ENCODE data around the gene IL1RAPL1.

DNA sequence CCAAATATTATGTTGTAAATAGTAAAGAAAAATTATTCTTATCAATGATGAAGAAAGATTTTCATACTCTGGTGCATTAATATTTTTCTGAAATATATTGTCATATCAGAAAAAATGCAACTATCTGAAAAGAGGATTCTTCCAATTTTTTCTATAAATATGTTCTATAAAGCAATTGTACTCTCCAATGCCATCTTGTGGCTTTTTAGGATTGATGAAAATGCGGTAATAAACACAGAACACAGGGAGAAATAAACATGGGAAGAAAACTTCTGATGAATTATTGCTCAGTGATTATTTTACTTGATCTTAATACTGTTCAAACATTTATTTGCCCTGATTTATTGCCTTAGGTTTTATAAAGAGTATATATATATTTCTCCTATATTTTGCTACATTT lies 215.4 kb downstream of the IL1RAPL1 start:
- TF ChIP-seq CTCF (IDR thresholded peaks at IDR 0.05; ENCODE audit: low read depth, low read length) (no peak), POLR2A (IDR thresholded peaks at IDR 0.05; ENCODE audit: extremely low read depth, insufficient read length) (no peak)

All from NB4 (cell line).